HT-29 (cell line): ENCODE results near the gene PPL. TPM values are rescaled to one million over a fixed set of nuclear protein-coding genes. Genes with fewer than 3 reads are reported as not detected.
"Not testable (repeated sequence)": the region's sequence is repeated elsewhere in the genome, so short reads cannot be mapped to it uniquely, and the experiment has no call there.

Experiments
- DNase-seq: peaks from one replicate; pipeline ENCODE4 v3.0.0-alpha.2; 2015; ENCODE audit warnings: low spot score
- total RNA-seq: library from RNA; depleted of rRNA; stranded (reverse); fragments of >200 nt; shearing (Covaris generic); gene quantifications from 2 replicates; pipeline ENCODE4 v1.2.3, GENCODE V29; 2014

The PPL gene
- total RNA-seq, 1 experiment from 2014 or later = 58.1 TPM

- DNase-seq = no peak
These were observed 23.6 kb upstream of the PPL start for GRCh38 chr16:4960579-4960978.

GRCh38 chr16:4958510-4959438 lies 21.8 kb upstream of the PPL start:
- no peak for DNase-seq

- peak; percentile 98 for DNase-seq
These were observed 21.0 kb upstream of the PPL start, which contains the start of gene SEC14L5 for GRCh38 chr16:4957720-4958509. SEC14L5 (plus strand) TSS chr16:4958330; CDS start chr16:4959324, 994 bp downstream.

- no peak for DNase-seq
These were observed 20.4 kb upstream of the PPL start for GRCh38 chr16:4957420-4957719.

GRCh38 chr16:4954714-4955113 lies 17.8 kb upstream of the PPL start:
- no peak for DNase-seq

- DNase-seq = not testable (repeated sequence)
These were observed 14.6 kb upstream of the PPL start for GRCh38 chr16:4951583-4951982.

- no peak for DNase-seq
These were observed 13.0 kb upstream of the PPL start for GRCh38 chr16:4949986-4950385.

- DNase-seq = no peak
These were observed 12.2 kb upstream of the PPL start for GRCh38 chr16:4948903-4949766.

GRCh38 chr16:4947722-4948503 lies 11.0 kb upstream of the PPL start:
- no peak for DNase-seq

GRCh38 chr16:4946917-4947316 lies 10.0 kb upstream of the PPL start:
- DNase-seq = no peak

GRCh38 chr16:4945560-4946502 lies 8.9 kb upstream of the PPL start:
- peak; percentile 91 for DNase-seq

- DNase-seq = peak; percentile 96
These were observed 7.7 kb upstream of the PPL start for GRCh38 chr16:4944333-4945281.

GRCh38 chr16:4942481-4942880 lies 5.5 kb upstream of the PPL start:
- DNase-seq = no peak

GRCh38 chr16:4940719-4941118 lies 3.8 kb upstream of the PPL start:
- DNase-seq = no peak

GRCh38 chr16:4938683-4939030 lies 1.7 kb upstream of the PPL start:
- DNase-seq = no peak

- DNase-seq = no peak
These were observed 1.1 kb upstream of the PPL start for GRCh38 chr16:4937782-4938682.

- DNase-seq = peak; percentile 64
These were observed 562 bp downstream of the PPL start for GRCh38 chr16:4936181-4936990.
